SU-DHL-6 (cell line): ENCODE data around the gene ZHX3.

Experiments used
- H2AFZ ChIP-seq: fragments of 200-600 bp; sonication (generic); 2 replicates; pipeline ENCODE4 v1.6.1; 2014; ENCODE audit warnings: low read depth, mild to moderate bottlenecking, moderate library complexity, mixed read lengths, antibody characterized with exemption, low read length; ENCODE audit not compliant: severe bottlenecking
- H3F3A ChIP-seq: fragments of 200-600 bp; shearing (Covaris generic); 2 replicates; pipeline ENCODE4 v1.6.0; 2016; ENCODE audit warnings: antibody characterized with exemption, mild to moderate bottlenecking; ENCODE audit not compliant: insufficient read depth
- H3K27ac ChIP-seq: fragments of 200-600 bp; sonication (generic); 2 replicates; pipeline ENCODE4 v1.5.1; 2016; ENCODE audit warnings: low read depth, mild to moderate bottlenecking, low read length, moderate library complexity, mixed read lengths
- H3K27me3 ChIP-seq: fragments of 200-600 bp; sonication (generic), shearing (Covaris generic); 2 replicates; pipeline ENCODE4 v1.6.0; 2014; ENCODE audit warnings: mild to moderate bottlenecking, low read length
- H3K36me3 ChIP-seq: fragments of 200-600 bp; sonication (generic); 2 replicates; pipeline ENCODE4 v1.6.1; 2014; ENCODE audit warnings: mild to moderate bottlenecking, low read length, mixed read lengths
- H3K4me2 ChIP-seq: fragments of 300-600, 200-600 bp; shearing (Covaris generic), sonication (generic); 2 replicates; pipeline ENCODE4 v1.6.0; 2014; ENCODE audit warnings: low read length, low read depth, mild to moderate bottlenecking; ENCODE audit not compliant: poor library complexity, severe bottlenecking
- H3K4me3 ChIP-seq: fragments of 200-600 bp; sonication (generic); 2 replicates; pipeline ENCODE4 v1.5.1; 2014; ENCODE audit warnings: antibody characterized with exemption, low read length, mild to moderate bottlenecking, mixed read lengths; ENCODE audit not compliant: insufficient read depth, poor library complexity, severe bottlenecking
- H3K79me2 ChIP-seq: fragments of 200-600 bp; sonication (generic); 2 replicates; pipeline ENCODE4 v1.6.1; 2014; ENCODE audit warnings: mild to moderate bottlenecking, low read length, moderate library complexity; ENCODE audit not compliant: insufficient read depth
- H3K9ac ChIP-seq: fragments of 200-600 bp; sonication (generic); 2 replicates; pipeline ENCODE4 v1.7.0; 2014; ENCODE audit warnings: mild to moderate bottlenecking, low read length
- H3K9me2 ChIP-seq: fragments of 200-600 bp; sonication (generic); replicated peaks from 2 replicates; pipeline ENCODE4 v1.6.1; 2014; ENCODE audit warnings: low read length; ENCODE audit not compliant: insufficient read depth
- H3K9me3 ChIP-seq: fragments of 200-600 bp; sonication (generic); 2 replicates; pipeline ENCODE4 v1.6.1; 2014; ENCODE audit warnings: low read length, mixed read lengths; ENCODE audit not compliant: insufficient read depth
- H4K20me1 ChIP-seq: fragments of 200-600 bp; sonication (generic); 2 replicates; pipeline ENCODE4 v1.6.1; 2014; ENCODE audit warnings: low read depth, mild to moderate bottlenecking, antibody characterized with exemption, low read length, moderate library complexity, mixed read lengths
- EZH2phosphoT487 ChIP-seq: fragments of 200-600 bp; sonication (generic), shearing (Covaris generic); conservative IDR thresholded peaks from 2 replicates; pipeline ENCODE4 v1.6.1; 2018; ENCODE audit warnings: mild to moderate bottlenecking, antibody characterized with exemption, low read length, moderate library complexity, mixed read lengths
- TF ChIP-seq, protein P1 (sequence below): fragments of 200-600 bp; sonication (generic); IDR thresholded peaks from one replicate; pipeline ENCODE4 v1.5.1; 2017; ENCODE audit warnings: antibody characterized with exemption, mild to moderate bottlenecking, low read length, moderate library complexity; ENCODE audit not compliant: insufficient read depth, poor library complexity, severe bottlenecking

The ZHX3 gene

DNA sequence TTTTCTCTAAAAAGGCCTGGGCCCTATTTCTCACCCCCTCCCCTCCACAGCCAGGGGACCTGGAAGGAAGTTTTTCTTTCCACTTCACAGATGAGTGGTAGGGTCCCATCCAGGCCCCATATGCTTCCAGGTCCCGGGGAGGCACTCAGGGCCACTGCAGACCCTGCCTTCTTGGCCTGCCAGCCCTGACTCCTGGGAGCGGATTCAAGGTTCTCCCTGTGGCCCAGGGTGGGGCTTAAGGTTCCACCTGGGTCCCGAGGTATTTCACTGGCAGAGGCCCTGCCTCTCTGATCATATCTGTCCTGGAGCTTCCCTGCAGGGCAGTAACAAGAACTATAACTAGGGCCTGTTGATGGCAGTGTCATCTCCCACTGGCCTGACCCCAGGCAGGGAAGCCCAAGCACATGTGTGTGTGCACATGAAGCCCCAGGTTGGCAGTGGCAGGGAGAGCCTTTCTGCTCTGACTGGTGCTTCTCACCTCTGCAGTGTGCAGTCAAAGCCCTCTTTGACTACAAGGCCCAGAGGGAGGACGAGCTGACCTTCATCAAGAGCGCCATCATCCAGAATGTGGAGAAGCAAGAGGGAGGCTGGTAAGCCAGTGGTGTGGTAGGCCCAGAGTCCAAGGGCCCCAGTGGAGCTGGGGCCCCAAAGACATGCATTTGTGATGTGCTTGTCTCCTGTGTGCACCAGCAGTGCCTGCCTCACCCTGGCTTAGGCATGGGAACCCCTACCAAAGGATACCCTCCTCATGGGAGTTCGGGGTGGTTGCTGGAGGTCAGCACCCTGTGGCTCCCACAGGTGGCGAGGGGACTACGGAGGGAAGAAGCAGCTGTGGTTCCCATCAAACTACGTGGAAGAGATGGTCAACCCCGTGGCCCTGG lies 149.0 kb downstream of the ZHX3 start:
- Histone ChIP-seq H3K9ac (no peak overlapping the region), H3K4me3 (no peak overlapping the region), H3K4me2 (no peak overlapping the region), H3K27me3 (no peaks in the 10 kb centered on the region), H2AFZ (no peak overlapping the region), H4K20me1 (no peaks in the 10 kb centered on the region), H3K79me2 (no peaks in the 10 kb centered on the region), H3K9me3 (no peaks in the 10 kb centered on the region), H3K36me3 (no peaks in the 10 kb centered on the region), H3F3A (no peaks in the 10 kb centered on the region), H3K27ac (no peak overlapping the region), H3K9me2 (no peaks in the 10 kb centered on the region)
- no peak for TF ChIP-seq EZH2phosphoT487
- TF ChIP-seq, protein P1, sequence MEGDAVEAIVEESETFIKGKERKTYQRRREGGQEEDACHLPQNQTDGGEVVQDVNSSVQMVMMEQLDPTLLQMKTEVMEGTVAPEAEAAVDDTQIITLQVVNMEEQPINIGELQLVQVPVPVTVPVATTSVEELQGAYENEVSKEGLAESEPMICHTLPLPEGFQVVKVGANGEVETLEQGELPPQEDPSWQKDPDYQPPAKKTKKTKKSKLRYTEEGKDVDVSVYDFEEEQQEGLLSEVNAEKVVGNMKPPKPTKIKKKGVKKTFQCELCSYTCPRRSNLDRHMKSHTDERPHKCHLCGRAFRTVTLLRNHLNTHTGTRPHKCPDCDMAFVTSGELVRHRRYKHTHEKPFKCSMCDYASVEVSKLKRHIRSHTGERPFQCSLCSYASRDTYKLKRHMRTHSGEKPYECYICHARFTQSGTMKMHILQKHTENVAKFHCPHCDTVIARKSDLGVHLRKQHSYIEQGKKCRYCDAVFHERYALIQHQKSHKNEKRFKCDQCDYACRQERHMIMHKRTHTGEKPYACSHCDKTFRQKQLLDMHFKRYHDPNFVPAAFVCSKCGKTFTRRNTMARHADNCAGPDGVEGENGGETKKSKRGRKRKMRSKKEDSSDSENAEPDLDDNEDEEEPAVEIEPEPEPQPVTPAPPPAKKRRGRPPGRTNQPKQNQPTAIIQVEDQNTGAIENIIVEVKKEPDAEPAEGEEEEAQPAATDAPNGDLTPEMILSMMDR: no peak

DNA sequence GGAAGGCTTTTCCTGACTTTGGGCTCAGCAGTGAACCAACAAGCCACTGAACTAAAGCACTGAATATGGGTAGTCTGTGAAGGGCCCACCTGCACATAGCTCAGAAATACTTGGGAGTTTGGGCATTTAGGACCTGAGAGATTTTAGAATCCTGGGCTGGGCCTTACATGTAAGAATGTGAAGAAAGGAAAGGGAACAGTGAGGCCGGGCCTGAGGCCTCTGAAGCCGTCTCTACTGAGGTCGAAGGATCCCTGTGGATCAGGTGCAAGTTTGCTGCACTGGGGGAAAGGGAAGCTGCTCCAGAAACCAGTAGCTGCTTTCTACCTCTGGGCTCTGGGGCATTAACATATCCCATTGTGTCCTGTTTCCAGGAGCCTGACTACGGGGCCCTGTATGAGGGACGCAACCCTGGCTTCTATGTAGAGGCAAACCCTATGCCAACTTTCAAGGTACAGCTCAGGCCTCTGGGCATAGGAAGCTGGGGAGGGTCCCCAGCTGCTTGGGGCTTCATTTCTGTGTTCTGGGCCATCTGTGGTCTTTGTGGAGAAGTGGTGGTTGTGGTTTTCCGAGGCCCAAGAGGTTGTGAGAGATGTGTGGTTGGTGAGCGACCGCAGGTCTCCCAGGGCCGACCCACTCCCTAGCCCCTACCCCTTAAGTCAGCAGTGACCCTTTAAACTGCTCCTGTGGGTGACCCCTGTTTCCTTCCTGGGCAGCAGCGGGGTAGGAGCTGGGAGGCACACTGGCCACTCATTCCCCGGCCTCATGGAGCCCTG lies 149.9 kb downstream of the ZHX3 start:
- H3F3A ChIP-seq: no peaks in the 10 kb centered on the region
- no peak overlapping the region for H3K4me2 ChIP-seq
- no peak overlapping the region for H3K27ac ChIP-seq
- no peak overlapping the region for H2AFZ ChIP-seq
- no peaks in the 10 kb centered on the region for H3K36me3 ChIP-seq
- H3K27me3 ChIP-seq: no peaks in the 10 kb centered on the region
- no peaks in the 10 kb centered on the region for H3K79me2 ChIP-seq
- no peak overlapping the region for H3K4me3 ChIP-seq
- no peaks in the 10 kb centered on the region for H4K20me1 ChIP-seq
- TF ChIP-seq, protein P1: no peak
- no peak for TF ChIP-seq EZH2phosphoT487
- no peaks in the 10 kb centered on the region for H3K9me3 ChIP-seq
- no peak overlapping the region for H3K9ac ChIP-seq
- no peaks in the 10 kb centered on the region for H3K9me2 ChIP-seq

DNA sequence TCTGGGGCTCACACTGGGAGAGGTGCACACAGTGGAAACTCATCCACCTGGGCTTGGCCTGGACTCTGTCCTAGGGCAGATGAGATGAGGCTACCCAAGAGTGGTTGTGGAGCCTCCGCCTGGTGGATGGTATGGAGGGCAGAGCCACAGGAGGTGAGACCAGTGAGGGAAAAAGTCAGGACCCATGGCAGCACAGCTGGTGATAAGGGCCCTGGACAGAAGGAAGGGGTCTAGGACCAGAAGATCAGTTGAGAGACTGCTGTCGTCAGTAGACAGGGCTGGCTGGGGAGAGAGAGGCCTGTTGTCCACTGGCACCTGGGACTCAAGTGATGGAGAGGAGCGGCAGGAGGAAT lies 150.4 kb downstream of the ZHX3 start:
- no peaks in the 10 kb centered on the region for H3K9me3 ChIP-seq
- no peak overlapping the region for H3K4me2 ChIP-seq
- no peak overlapping the region for H3K9ac ChIP-seq
- H3K27me3 ChIP-seq: no peaks in the 10 kb centered on the region
- TF ChIP-seq, protein P1: no peak
- no peak for TF ChIP-seq EZH2phosphoT487
- no peaks in the 10 kb centered on the region for H3K36me3 ChIP-seq
- no peaks in the 10 kb centered on the region for H4K20me1 ChIP-seq
- H3K27ac ChIP-seq: no peak overlapping the region
- no peak overlapping the region for H3K4me3 ChIP-seq
- no peak overlapping the region for H2AFZ ChIP-seq
- H3K79me2 ChIP-seq: no peaks in the 10 kb centered on the region
- no peaks in the 10 kb centered on the region for H3F3A ChIP-seq
- H3K9me2 ChIP-seq: no peaks in the 10 kb centered on the region
